HG02884 (cell line): ENCODE data around the gene TMEM97.

ENCODE experiments used
- ATAC-seq: cut with Tn5 transposase; IDR thresholded peaks from one replicate; pipeline ENCODE4 v1.9.1; 2021; ENCODE audit warnings: mild to moderate bottlenecking, moderate library complexity; ENCODE audit not compliant: unreplicated experiment

The TMEM97 gene

GRCh38 chr17:28315846-28316705 is 2.9 kb upstream of the TMEM97 start:
- ATAC-seq: no peak

GRCh38 chr17:28317099-28317965 is 1.7 kb upstream of the TMEM97 start:
- no peak for ATAC-seq

- peak; percentile 11 for ATAC-seq
Observed at GRCh38 chr17:28317966-28318758, 838 bp upstream of the TMEM97 start.

- ATAC-seq: no peak
Observed at GRCh38 chr17:28319598-28319935, 567 bp downstream of the TMEM97 start.

- ATAC-seq: no peak
Observed at GRCh38 chr17:28320215-28321061, 1.4 kb downstream of the TMEM97 start.

- no peak for ATAC-seq
Observed at GRCh38 chr17:28324267-28324745, 5.3 kb downstream of the TMEM97 start.

- ATAC-seq: no peak
Observed at GRCh38 chr17:28324781-28325180, 5.8 kb downstream of the TMEM97 start.

GRCh38 chr17:28325211-28325610 is 6.2 kb downstream of the TMEM97 start:
- no peak for ATAC-seq

GRCh38 chr17:28326114-28326513 is 7.1 kb downstream of the TMEM97 start:
- ATAC-seq: no peak

GRCh38 chr17:28327031-28327607 is 8.1 kb downstream of the TMEM97 start:
- no peak for ATAC-seq

GRCh38 chr17:28327709-28328108 is 8.7 kb downstream of the TMEM97 start:
- no peak for ATAC-seq

GRCh38 chr17:28328325-28328724 is 9.3 kb downstream of the TMEM97 start:
- no peak for ATAC-seq

GRCh38 chr17:28330671-28331070 is 11.7 kb downstream of the TMEM97 start:
- no peak for ATAC-seq

- ATAC-seq: no peak
Observed at GRCh38 chr17:28331891-28332420, 13.0 kb downstream of the TMEM97 start.

GRCh38 chr17:28333083-28333746 is 14.2 kb downstream of the TMEM97 start:
- ATAC-seq: no peak

GRCh38 chr17:28334171-28334570 is 15.2 kb downstream of the TMEM97 start:
- ATAC-seq: no peak

- no peak for ATAC-seq
Observed at GRCh38 chr17:28334666-28335200, 15.7 kb downstream of the TMEM97 start.

- peak; percentile 96 for ATAC-seq
Observed at GRCh38 chr17:28335201-28335958, 16.4 kb downstream of the TMEM97 start, which contains the start of the genes IFT20 and TNFAIP1. Gene IFT20, minus strand, starts transcription at chr17:28335472. Its CDS starts 3,487 bp downstream, at chr17:28331985. Gene TNFAIP1, plus strand, starts transcription at chr17:28335761. Its CDS starts 3,761 bp downstream, at chr17:28339522.
